HL-60 (cell line): ENCODE results near the gene DNASE1L2.

ENCODE experiments used
- DNase-seq, 2 experiments: peaks; one replicate each; pipeline ENCODE4 v3.0.0-alpha.2; 2010 to 2020; ENCODE audit warnings: low read depth in 1 of 2, low spot score in 1 of 2
- H3K27ac ChIP-seq: fragments of 250-450 bp; sonication (Bioruptor Pico); replicated peaks from 2 replicates; pipeline ENCODE4 v1.5.1; 2020; ENCODE audit warnings: mild to moderate bottlenecking, moderate library complexity
- H3K27me3 ChIP-seq: fragments of 250-450 bp; sonication (Bioruptor Pico); 2 replicates; pipeline ENCODE4 v1.5.1; 2021; ENCODE audit warnings: mild to moderate bottlenecking, moderate library complexity; ENCODE audit not compliant: insufficient read depth, poor library complexity, severe bottlenecking
- H3K4me3 ChIP-seq: replicated peaks from 2 replicates; pipeline ENCODE4 v1.5.1; 2011; ENCODE audit warnings: mild to moderate bottlenecking, control low read depth, low read length; ENCODE audit not compliant: insufficient read depth
- GABPA ChIP-seq: IDR thresholded peaks from 2 replicates; pipeline ENCODE4 v1.6.1; 2012; ENCODE audit warnings: low read depth
- POLR2AphosphoS5 ChIP-seq: IDR thresholded peaks from 2 replicates; pipeline ENCODE4 v1.6.1; 2012; ENCODE audit warnings: low read depth
- SPI1 ChIP-seq: IDR thresholded peaks from 2 replicates; pipeline ENCODE4 v1.6.1; 2012; ENCODE audit warnings: low read depth, mild to moderate bottlenecking, borderline replicate concordance
- TF ChIP-seq, protein P1 (sequence below): IDR thresholded peaks from one replicate; pipeline ENCODE4 v1.5.1; 2011; ENCODE audit warnings: low read length, control low read depth, inconsistent platforms; ENCODE audit not compliant: insufficient read depth
- TF ChIP-seq, protein P2 (sequence below): IDR thresholded peaks from 2 replicates; pipeline ENCODE4 v1.6.1; 2012; ENCODE audit warnings: low read depth; ENCODE audit not compliant: insufficient replicate concordance

DNASE1L2 gene

DNA sequence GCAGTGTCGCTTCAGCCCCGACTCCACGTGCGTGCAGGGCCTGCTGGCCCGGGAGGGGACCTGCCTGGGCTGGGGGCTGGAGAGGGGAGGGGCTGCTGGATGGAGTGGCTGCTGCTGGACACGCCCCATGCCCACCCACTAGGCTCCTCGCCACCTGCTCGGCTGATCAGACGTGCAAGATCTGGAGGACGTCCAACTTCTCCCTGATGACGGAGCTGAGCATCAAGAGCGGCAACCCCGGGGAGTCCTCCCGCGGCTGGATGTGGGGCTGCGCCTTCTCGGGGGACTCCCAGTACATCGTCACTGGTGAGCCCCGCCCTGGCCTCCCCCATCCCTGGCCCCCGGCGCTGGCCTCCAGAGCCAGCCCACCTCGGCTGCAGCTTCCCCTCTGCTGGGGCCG lies 27.9 kb upstream of the DNASE1L2 start:
- no peak for TF ChIP-seq SPI1
- TF ChIP-seq POLR2AphosphoS5 = no peak
- TF ChIP-seq GABPA = no peak
- TF ChIP-seq, protein P1, sequence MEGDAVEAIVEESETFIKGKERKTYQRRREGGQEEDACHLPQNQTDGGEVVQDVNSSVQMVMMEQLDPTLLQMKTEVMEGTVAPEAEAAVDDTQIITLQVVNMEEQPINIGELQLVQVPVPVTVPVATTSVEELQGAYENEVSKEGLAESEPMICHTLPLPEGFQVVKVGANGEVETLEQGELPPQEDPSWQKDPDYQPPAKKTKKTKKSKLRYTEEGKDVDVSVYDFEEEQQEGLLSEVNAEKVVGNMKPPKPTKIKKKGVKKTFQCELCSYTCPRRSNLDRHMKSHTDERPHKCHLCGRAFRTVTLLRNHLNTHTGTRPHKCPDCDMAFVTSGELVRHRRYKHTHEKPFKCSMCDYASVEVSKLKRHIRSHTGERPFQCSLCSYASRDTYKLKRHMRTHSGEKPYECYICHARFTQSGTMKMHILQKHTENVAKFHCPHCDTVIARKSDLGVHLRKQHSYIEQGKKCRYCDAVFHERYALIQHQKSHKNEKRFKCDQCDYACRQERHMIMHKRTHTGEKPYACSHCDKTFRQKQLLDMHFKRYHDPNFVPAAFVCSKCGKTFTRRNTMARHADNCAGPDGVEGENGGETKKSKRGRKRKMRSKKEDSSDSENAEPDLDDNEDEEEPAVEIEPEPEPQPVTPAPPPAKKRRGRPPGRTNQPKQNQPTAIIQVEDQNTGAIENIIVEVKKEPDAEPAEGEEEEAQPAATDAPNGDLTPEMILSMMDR = no peak
- TF ChIP-seq, protein P2, sequence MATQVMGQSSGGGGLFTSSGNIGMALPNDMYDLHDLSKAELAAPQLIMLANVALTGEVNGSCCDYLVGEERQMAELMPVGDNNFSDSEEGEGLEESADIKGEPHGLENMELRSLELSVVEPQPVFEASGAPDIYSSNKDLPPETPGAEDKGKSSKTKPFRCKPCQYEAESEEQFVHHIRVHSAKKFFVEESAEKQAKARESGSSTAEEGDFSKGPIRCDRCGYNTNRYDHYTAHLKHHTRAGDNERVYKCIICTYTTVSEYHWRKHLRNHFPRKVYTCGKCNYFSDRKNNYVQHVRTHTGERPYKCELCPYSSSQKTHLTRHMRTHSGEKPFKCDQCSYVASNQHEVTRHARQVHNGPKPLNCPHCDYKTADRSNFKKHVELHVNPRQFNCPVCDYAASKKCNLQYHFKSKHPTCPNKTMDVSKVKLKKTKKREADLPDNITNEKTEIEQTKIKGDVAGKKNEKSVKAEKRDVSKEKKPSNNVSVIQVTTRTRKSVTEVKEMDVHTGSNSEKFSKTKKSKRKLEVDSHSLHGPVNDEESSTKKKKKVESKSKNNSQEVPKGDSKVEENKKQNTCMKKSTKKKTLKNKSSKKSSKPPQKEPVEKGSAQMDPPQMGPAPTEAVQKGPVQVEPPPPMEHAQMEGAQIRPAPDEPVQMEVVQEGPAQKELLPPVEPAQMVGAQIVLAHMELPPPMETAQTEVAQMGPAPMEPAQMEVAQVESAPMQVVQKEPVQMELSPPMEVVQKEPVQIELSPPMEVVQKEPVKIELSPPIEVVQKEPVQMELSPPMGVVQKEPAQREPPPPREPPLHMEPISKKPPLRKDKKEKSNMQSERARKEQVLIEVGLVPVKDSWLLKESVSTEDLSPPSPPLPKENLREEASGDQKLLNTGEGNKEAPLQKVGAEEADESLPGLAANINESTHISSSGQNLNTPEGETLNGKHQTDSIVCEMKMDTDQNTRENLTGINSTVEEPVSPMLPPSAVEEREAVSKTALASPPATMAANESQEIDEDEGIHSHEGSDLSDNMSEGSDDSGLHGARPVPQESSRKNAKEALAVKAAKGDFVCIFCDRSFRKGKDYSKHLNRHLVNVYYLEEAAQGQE = no peak
- Histone ChIP-seq H3K4me3 (no peak overlapping the region), H3K27me3 (no peaks in the 10 kb centered on the region), H3K27ac (no peak overlapping the region)
- DNase-seq = no peak

DNA sequence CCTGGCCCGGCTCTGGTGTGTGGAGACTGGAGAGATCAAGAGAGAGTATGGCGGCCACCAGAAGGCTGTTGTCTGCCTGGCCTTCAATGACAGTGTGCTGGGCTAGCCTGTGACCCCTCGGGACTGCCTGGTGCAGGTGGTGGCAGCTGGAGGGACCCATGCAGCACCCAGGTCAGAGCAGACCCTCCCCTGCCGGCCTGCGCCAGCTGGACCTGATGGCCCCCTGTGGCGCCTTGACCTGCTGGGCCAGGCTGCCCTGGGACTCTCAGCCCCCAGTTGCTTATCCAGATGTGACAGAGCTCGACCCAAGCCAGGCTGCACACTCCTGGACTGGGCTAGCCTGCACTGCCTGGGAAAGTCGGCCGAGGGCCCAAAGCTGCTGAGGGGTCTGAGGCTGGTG lies 27.5 kb upstream of the DNASE1L2 start:
- no peaks in the 10 kb centered on the region for H3K27me3 ChIP-seq
- TF ChIP-seq, protein P2 = no peak
- TF ChIP-seq POLR2AphosphoS5 (no peak), GABPA (no peak), SPI1 (no peak)
- TF ChIP-seq, protein P1 = no peak

DNA sequence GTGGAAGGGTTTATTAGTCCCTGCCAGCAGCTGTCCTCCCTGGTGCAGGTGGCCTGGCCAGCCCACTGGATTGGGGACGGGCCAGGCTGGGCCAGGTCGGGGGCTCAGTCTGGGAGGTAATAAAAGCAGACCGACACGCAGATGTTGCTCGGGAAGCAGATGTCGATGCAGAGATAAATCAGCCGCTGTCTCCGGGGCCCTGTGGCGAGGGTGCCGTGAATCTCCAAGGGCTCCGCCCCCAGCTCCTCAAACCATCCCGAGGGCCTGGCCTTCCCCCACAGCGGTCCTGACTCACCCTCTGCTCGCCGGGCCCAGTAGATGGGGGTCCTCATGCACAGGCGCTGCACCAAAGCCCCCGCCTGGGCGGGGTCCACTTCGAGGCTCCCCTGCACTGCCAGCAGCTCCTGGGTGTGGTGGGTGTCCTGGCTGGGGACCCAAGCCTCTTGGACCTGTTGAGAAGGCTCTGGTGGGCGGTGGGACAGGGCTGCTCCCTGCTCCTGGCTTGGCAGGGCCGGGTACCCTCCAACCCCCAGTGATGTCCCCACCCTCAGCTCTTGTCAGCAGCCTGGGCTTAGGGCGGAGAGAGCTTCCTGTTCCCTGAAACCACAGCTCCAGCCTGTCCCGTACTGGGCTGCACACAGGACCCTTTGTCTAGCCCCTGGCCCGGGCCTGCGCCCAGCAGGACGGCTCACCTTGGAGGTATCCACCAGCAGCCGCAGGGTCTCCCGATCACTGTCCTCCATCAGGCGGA lies 26.8 kb upstream of the DNASE1L2 start:
- H3K27me3 ChIP-seq = no peaks in the 10 kb centered on the region
- TF ChIP-seq GABPA = no peak
- TF ChIP-seq, protein P2 = no peak
- TF ChIP-seq, protein P1 = no peak
- no peak for TF ChIP-seq SPI1
- TF ChIP-seq POLR2AphosphoS5 = no peak
- no peak for DNase-seq
- no peak overlapping the region for H3K4me3 ChIP-seq
- H3K27ac ChIP-seq = no peak overlapping the region

More for the DNA sequence above, 27.5 kb upstream of the DNASE1L2 start:
- H3K27ac ChIP-seq = no peak overlapping the region
- no peak overlapping the region for H3K4me3 ChIP-seq
- DNase-seq = no peak
